IPS-20b (cell line): ENCODE data around the gene PKP4.

ENCODE experiments used
- H3K27ac ChIP-seq: one replicate; pipeline ENCODE4 v1.5.1; 2013; ENCODE audit warnings: low read length
- H3K27me3 ChIP-seq: 2 replicates; pipeline ENCODE4 v1.6.1; 2013; ENCODE audit warnings: mild to moderate bottlenecking, low read length, inconsistent platforms; ENCODE audit not compliant: insufficient read depth
- H3K36me3 ChIP-seq: 2 replicates; pipeline ENCODE4 v1.6.1; 2013; ENCODE audit warnings: low read depth, mild to moderate bottlenecking, inconsistent platforms, low read length, moderate library complexity; ENCODE audit not compliant: insufficient read depth
- H3K4me1 ChIP-seq: 2 replicates; pipeline ENCODE4 v1.6.1; 2013; ENCODE audit warnings: mild to moderate bottlenecking, control low read depth, inconsistent platforms, low read length, moderate library complexity; ENCODE audit not compliant: insufficient read depth
- H3K4me3 ChIP-seq: 2 replicates; pipeline ENCODE4 v1.5.1; 2013; ENCODE audit warnings: mild to moderate bottlenecking, low read length, inconsistent platforms
- H3K9ac ChIP-seq: 2 replicates; pipeline ENCODE4 v1.6.1; 2013; ENCODE audit warnings: low read depth, mild to moderate bottlenecking, inconsistent platforms, low read length, moderate library complexity
- H3K9me3 ChIP-seq: 2 replicates; pipeline ENCODE4 v1.6.1; 2013; ENCODE audit warnings: mild to moderate bottlenecking, low read depth, low read length, inconsistent platforms; ENCODE audit not compliant: insufficient read depth

PKP4 gene

GRCh38 chr2:158603986-158604385 is 147.2 kb downstream of the PKP4 start:
- Histone ChIP-seq H3K9me3 (no peaks in the 10 kb centered on the region), H3K27me3 (no peaks in the 10 kb centered on the region), H3K4me1 (peaks cover 6% of the 10 kb centered on the region; the same call in 1 of the 2 replicates), H3K36me3 (no peaks in the 10 kb centered on the region), H3K4me3 (no peak overlapping the region), H3K27ac (no peak overlapping the region), H3K9ac (no peak overlapping the region)

GRCh38 chr2:158610059-158610458 is 153.3 kb downstream of the PKP4 start:
- no peaks in the 10 kb centered on the region for H3K27me3 ChIP-seq
- no peak overlapping the region for H3K9ac ChIP-seq
- no peak overlapping the region for H3K27ac ChIP-seq
- H3K4me1 ChIP-seq, result no peaks in the 10 kb centered on the region
- H3K9me3 ChIP-seq, result no peaks in the 10 kb centered on the region
- H3K4me3 ChIP-seq, result no peak overlapping the region
- H3K36me3 ChIP-seq, result 0 out of 2 replicates have a peak, but pooled peaks cover 3% of the 10 kb centered on the region

- no peak overlapping the region for H3K9ac ChIP-seq
- no peaks in the 10 kb centered on the region for H3K27me3 ChIP-seq
- H3K4me1 ChIP-seq, result no peaks in the 10 kb centered on the region
- no peak overlapping the region for H3K27ac ChIP-seq
- H3K36me3 ChIP-seq, result peaks cover 14% of the 10 kb centered on the region
- no peaks in the 10 kb centered on the region for H3K9me3 ChIP-seq
- no peak overlapping the region for H3K4me3 ChIP-seq
Measured at GRCh38 chr2:158616480-158617000, 159.8 kb downstream of the PKP4 start.

GRCh38 chr2:158618891-158619490 is 162.2 kb downstream of the PKP4 start:
- H3K9ac ChIP-seq, result no peak overlapping the region
- no peaks in the 10 kb centered on the region for H3K9me3 ChIP-seq
- H3K27ac ChIP-seq, result no peak overlapping the region
- no peaks in the 10 kb centered on the region for H3K27me3 ChIP-seq
- no peak overlapping the region for H3K4me3 ChIP-seq
- H3K4me1 ChIP-seq, result no peaks in the 10 kb centered on the region
- H3K36me3 ChIP-seq, result peaks cover 34% of the 10 kb centered on the region

GRCh38 chr2:158619496-158619895 is 162.7 kb downstream of the PKP4 start:
- H3K36me3 ChIP-seq, result peaks cover 37% of the 10 kb centered on the region
- H3K27ac ChIP-seq, result no peak overlapping the region

GRCh38 chr2:158620656-158621055 is 163.9 kb downstream of the PKP4 start:
- H3K4me3 ChIP-seq, result no peak overlapping the region
- peaks cover 49% of the 10 kb centered on the region for H3K36me3 ChIP-seq
- H3K9ac ChIP-seq, result no peak overlapping the region
- no peaks in the 10 kb centered on the region for H3K4me1 ChIP-seq
- H3K27me3 ChIP-seq, result no peaks in the 10 kb centered on the region
- no peak overlapping the region for H3K27ac ChIP-seq
- no peaks in the 10 kb centered on the region for H3K9me3 ChIP-seq

More at GRCh38 chr2:158619496-158619895, 162.7 kb downstream of the PKP4 start:
- H3K4me3 ChIP-seq, result no peak overlapping the region
- H3K9ac ChIP-seq, result no peak overlapping the region
- no peaks in the 10 kb centered on the region for H3K9me3 ChIP-seq
- no peaks in the 10 kb centered on the region for H3K4me1 ChIP-seq
- no peaks in the 10 kb centered on the region for H3K27me3 ChIP-seq

- Histone ChIP-seq H3K36me3 (peaks cover 66% of the 10 kb centered on the region), H3K9me3 (no peaks in the 10 kb centered on the region), H3K27me3 (no peaks in the 10 kb centered on the region), H3K4me3 (no peak overlapping the region), H3K27ac (no peak overlapping the region), H3K9ac (no peak overlapping the region), H3K4me1 (no peaks in the 10 kb centered on the region)
Measured at GRCh38 chr2:158624071-158624667, 167.4 kb downstream of the PKP4 start.

GRCh38 chr2:158624961-158625360 is 168.2 kb downstream of the PKP4 start:
- H3K9me3 ChIP-seq, result no peaks in the 10 kb centered on the region
- no peak overlapping the region for H3K27ac ChIP-seq
- H3K27me3 ChIP-seq, result no peaks in the 10 kb centered on the region
- peaks cover 69% of the 10 kb centered on the region for H3K36me3 ChIP-seq
- no peak overlapping the region for H3K9ac ChIP-seq
- no peak overlapping the region for H3K4me3 ChIP-seq
- no peaks in the 10 kb centered on the region for H3K4me1 ChIP-seq

GRCh38 chr2:158629116-158629515 is 172.4 kb downstream of the PKP4 start:
- Histone ChIP-seq H3K27ac (no peak overlapping the region), H3K36me3 (peaks cover 59% of the 10 kb centered on the region), H3K4me3 (no peak overlapping the region), H3K9ac (no peak overlapping the region), H3K9me3 (no peaks in the 10 kb centered on the region), H3K27me3 (no peaks in the 10 kb centered on the region), H3K4me1 (no peaks in the 10 kb centered on the region)

- no peaks in the 10 kb centered on the region for H3K27me3 ChIP-seq
- H3K36me3 ChIP-seq, result peaks cover 60% of the 10 kb centered on the region
Measured at GRCh38 chr2:158633261-158633660, 176.5 kb downstream of the PKP4 start.

GRCh38 chr2:158634627-158635026 is 177.9 kb downstream of the PKP4 start:
- Histone ChIP-seq H3K9me3 (no peaks in the 10 kb centered on the region), H3K27ac (no peak overlapping the region), H3K4me1 (no peaks in the 10 kb centered on the region), H3K4me3 (no peak overlapping the region), H3K27me3 (no peaks in the 10 kb centered on the region), H3K36me3 (peaks cover 58% of the 10 kb centered on the region), H3K9ac (no peak overlapping the region)

More at GRCh38 chr2:158633261-158633660, 176.5 kb downstream of the PKP4 start:
- Histone ChIP-seq H3K4me1 (no peaks in the 10 kb centered on the region), H3K27ac (no peak overlapping the region), H3K4me3 (no peak overlapping the region), H3K9me3 (no peaks in the 10 kb centered on the region), H3K9ac (no peak overlapping the region)

- Histone ChIP-seq H3K9me3 (no peaks in the 10 kb centered on the region), H3K36me3 (peaks cover 64% of the 10 kb centered on the region), H3K4me1 (no peaks in the 10 kb centered on the region), H3K27me3 (no peaks in the 10 kb centered on the region), H3K9ac (no peak overlapping the region), H3K4me3 (no peak overlapping the region), H3K27ac (no peak overlapping the region)
Measured at GRCh38 chr2:158635961-158636601, 179.3 kb downstream of the PKP4 start.
